HG03342 (cell line): ENCODE results near the gene HSPB2.
"Not testable (repeated sequence)": the region's sequence is repeated elsewhere in the genome, so short reads cannot be mapped to it uniquely, and the experiment has no call there.

Experiments used
- ATAC-seq: cut with Tn5 transposase; IDR thresholded peaks from one replicate; pipeline ENCODE4 v1.9.1; 2021; ENCODE audit warnings: mild to moderate bottlenecking, moderate library complexity; ENCODE audit not compliant: unreplicated experiment

The HSPB2 gene

GRCh38 chr11:111913031-111913861, 712 bp downstream of the HSPB2 start:
- no peak for ATAC-seq

GRCh38 chr11:111913997-111914396, 1.5 kb downstream of the HSPB2 start:
- ATAC-seq, result no peak

GRCh38 chr11:111916768-111917167, 4.2 kb downstream of the HSPB2 start:
- ATAC-seq, result no peak

GRCh38 chr11:111917312-111917711, 4.8 kb downstream of the HSPB2 start:
- ATAC-seq, result no peak

DNA sequence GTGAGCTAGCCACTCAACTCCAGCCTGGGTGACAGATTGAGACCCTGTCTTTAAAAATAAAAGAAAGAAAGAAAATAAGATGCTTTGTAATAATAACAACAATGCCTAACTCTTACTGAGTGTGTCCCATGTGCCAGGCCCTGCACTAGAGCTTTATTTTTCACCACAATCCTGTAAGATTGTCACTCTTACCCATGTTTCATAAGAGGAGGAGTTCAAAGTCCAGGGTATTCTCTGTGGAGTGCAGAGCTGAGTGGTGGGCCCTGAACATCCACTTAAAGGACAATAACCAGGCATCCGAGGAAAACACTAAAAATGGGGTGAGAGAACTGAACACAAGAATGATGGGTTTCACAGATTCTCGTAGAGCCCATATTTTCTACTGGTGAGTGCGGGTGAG, 5.3 kb downstream of the HSPB2 start:
- no peak for ATAC-seq

GRCh38 chr11:111918390-111919256, 6.1 kb downstream of the HSPB2 start, which contains the start of gene C11orf52:
Gene C11orf52, plus strand, starts transcription at chr11:111918913. Its CDS starts 60 bp downstream, at chr11:111918973.
- no peak for ATAC-seq

DNA sequence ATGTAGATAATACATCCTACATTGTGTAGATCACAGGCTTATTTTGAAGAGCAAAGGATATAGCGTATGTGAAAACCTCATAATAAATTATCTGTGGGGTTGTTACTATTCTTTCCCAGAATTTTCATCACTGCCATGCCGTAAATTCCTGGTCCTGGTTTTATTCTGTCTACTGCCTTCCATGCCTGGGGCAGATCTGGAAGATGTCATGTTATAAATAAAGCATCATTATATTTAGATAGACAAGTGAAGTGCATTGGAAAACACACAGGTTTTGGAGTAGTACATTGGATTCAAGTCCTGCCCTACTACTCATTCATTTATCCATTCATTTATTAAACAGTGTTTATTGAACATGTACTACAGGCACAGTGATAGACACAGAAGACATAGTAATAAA, 8.4 kb downstream of the HSPB2 start:
- ATAC-seq, result no peak

DNA sequence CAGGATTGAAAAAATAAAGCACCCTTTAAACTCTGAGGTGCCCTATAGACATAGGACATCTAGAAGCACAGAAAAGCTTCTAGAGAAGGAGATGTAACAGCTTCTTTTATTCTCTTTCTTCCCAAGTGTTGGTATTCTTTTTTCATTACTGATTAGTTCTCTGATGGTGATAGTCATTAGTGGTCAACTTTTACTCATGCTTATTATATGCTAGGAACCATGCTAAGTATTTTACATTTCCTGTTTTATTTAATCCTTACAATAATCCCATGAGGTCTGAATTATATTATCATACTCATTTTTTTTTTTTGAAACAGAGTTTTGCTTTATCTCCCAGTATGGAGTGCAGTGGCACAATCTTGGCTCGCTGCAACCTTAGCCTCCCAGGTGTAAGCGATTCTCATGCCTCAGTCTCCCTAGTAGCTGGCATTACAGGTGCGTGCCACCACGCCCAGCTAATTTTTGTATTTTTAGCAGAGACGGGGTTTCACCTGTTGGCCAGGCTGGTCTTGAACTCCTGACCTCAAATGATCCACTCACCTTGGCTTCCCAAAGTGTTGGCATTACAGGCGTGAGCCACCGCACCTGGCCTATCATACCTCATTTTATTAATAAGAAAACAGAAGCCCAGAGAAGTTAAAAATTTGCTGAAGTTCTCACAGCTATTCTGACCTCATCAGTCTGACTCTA, 9.2 kb downstream of the HSPB2 start:
- ATAC-seq, result no peak

GRCh38 chr11:111922803-111923202, 10.3 kb downstream of the HSPB2 start:
- ATAC-seq, result no peak

DNA sequence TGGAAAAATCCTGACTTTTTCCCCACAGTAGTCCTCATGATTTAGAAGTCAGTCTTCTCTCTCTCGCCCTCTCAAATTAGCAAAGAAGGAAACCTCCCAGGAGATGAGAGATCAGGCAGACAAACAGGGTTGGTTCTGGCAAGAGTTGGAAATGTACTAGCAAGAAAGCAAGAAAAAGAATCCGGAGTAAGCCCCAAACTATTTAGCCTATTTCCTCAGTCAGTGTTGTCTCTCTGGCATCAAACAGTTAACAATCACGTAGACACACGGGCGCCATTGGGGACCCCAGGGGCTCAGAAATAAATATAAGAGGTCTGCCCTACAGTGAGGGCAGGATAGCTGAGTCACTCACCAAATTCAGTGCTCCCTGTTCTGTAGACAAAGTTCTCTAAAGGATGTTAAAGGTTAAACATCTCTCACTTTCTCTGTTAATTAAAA, 10.8 kb downstream of the HSPB2 start:
- ATAC-seq, result no peak

DNA sequence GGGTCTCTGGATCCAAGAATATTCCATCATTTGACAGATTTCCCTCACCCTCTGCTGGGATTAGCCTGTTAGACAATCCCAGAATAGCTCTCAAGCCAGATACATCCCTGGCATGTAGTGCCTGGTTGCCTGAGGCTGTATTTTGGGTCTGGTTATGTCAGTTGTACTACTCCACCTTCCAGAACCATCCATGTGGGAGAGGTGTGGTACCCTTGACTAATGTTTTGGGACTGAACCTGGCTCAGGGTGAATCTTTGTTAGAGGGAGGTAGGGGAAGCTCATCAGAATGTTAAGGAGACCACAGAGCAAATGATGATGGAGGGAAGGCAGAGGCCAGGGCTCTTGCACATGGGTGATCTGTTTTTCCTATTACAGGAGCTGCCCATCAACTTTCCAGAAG, 11.4 kb downstream of the HSPB2 start:
- ATAC-seq, result no peak

GRCh38 chr11:111925953-111926352, 13.4 kb downstream of the HSPB2 start:
- ATAC-seq, result no peak

DNA sequence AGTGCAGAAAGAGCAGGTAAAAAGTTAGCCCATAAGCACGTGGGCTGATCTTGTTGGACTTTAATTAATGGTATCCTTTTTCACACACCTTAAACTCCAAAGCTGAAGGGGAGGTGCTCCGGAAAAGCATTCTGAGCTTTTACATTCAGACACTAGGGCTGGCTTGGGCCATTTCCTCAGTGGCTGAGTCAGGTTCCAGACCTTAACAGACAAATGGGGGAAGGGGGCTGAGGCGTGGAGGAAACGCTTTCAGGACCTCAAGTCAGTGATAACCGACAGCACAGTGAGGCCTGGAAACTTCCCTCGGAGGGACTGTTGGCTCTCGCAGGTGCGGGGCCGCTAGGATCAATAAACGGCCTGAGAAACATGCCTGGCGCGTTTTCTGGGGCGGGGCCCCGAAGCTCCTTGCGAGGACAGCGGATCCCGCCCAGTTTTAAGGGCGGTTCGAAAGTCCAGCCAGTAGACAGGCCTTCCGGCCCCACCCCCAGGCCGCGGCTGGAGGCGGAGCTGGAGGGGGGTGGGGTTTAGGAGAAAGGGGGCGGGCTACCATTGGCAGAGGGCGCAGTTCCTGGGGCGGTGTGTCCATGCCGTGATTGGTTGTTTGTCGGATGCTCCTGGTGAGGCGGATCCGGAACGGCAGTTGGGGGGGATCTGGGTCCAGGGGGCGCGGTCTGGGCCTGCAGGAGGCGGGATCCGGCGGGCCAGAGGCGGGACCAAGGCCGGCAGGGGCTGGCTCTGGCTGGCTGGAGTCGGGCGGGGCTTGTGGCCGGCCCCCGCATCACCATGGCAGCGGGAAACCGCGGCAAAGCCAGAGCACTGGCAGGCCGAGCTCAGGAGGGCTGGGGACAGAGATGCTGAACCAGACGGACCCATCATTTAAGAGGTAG, 14.2 kb downstream of the HSPB2 start:
- peak; percentile 88 for ATAC-seq

DNA sequence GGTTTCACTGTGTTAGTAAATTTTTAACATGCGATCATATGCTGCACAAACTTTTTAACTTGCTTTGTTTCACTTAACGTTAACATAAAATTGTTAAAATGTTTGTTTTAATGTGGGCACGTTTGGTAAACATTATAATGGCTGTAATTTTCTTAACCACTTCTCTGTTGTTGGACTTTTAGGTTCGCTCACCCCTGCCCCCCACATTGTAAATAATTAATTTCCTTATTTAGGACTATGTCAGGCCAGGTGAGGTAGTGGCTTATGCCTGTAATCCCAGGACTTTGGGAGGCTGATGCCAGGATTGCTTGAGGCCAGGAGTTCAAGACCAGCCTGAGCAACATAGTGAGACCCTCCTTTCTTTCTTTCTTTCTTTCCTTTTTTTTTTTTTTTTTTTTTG, 17.9 kb downstream of the HSPB2 start:
- ATAC-seq, result no peak

DNA sequence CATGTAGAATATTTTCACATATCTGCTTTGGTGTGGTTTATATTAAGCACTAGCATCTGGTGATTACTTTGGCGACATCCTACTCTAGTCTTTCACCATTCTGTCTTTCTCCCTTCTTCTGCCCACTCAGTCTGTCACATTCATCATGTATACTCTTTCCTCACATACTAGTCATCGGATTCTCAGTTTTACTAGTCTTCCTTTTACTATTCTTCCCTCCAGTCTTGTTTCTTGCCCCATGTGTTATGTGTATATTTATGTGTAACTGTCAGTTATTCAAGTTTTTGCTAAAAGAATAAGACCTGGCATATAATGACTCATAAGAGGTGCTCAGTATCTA, 20.0 kb downstream of the HSPB2 start:
- no peak for ATAC-seq

GRCh38 chr11:111933176-111933575, 20.6 kb downstream of the HSPB2 start:
- not testable (repeated sequence) for ATAC-seq

- no peak for ATAC-seq
Observed at GRCh38 chr11:111933872-111934271, 21.3 kb downstream of the HSPB2 start.

- ATAC-seq, result no peak
Observed at GRCh38 chr11:111934306-111934705, 21.8 kb downstream of the HSPB2 start.

- no peak for ATAC-seq
Observed at GRCh38 chr11:111935317-111936039, 22.9 kb downstream of the HSPB2 start.
